HepG2 (cell line): Measurements from ENCODE around the gene MEI1. TPM values are rescaled to one million over a fixed set of nuclear protein-coding genes. Genes with fewer than 3 reads are reported as not detected.

Experiments
- AKAP8 ChIP-seq: sonication (generic); formaldehyde crosslinking; IDR thresholded peaks from 2 replicates; pipeline ENCODE4 v1.5.1; 2020; ENCODE audit warnings: mild to moderate bottlenecking, missing genetic modification reagents
- DZIP1 ChIP-seq: sonication (generic); formaldehyde crosslinking; IDR thresholded peaks from 2 replicates; pipeline ENCODE4 v1.5.0; 2020; ENCODE audit warnings: mild to moderate bottlenecking, missing genetic modification reagents
- EEA1 ChIP-seq: sonication (generic); formaldehyde crosslinking; IDR thresholded peaks from 2 replicates; pipeline ENCODE4 v1.5.1; 2020; ENCODE audit warnings: mild to moderate bottlenecking, missing genetic modification reagents, borderline replicate concordance
- GABPA ChIP-seq, 2 experiments: IDR thresholded peaks; 2 replicates each; pipeline ENCODE4 v1.6.1; 2011 to 2016; ENCODE audit warnings: low read depth in 2 of 2, low read length in 1 of 2, missing biosample characterization in 1 of 2, missing genetic modification characterization in 1 of 2
- IRX3 ChIP-seq: sonication (generic); formaldehyde crosslinking; IDR thresholded peaks from 2 replicates; pipeline ENCODE4 v1.8.1; 2023; ENCODE audit warnings: mild to moderate bottlenecking, low read depth, missing genetic modification reagents, borderline replicate concordance
- KLF15 ChIP-seq: sonication (generic); formaldehyde crosslinking; IDR thresholded peaks from 2 replicates; pipeline ENCODE4 v1.8.1; 2023; ENCODE audit warnings: borderline replicate concordance, mild to moderate bottlenecking, inconsistent platforms, missing genetic modification reagents, mixed read lengths
- KLF6 ChIP-seq: IDR thresholded peaks from 2 replicates; pipeline ENCODE4 v1.8.0; 2016; ENCODE audit warnings: missing biosample characterization, missing genetic modification reagents
- PAX8 ChIP-seq: sonication (generic); formaldehyde crosslinking; IDR thresholded peaks from 2 replicates; pipeline ENCODE4 v1.8.0; 2022; ENCODE audit warnings: mild to moderate bottlenecking, missing genetic modification reagents, borderline replicate concordance
- RFXANK ChIP-seq: IDR thresholded peaks from 2 replicates; pipeline ENCODE4 v1.6.1; 2016
- SMAD9 ChIP-seq: sonication (generic); formaldehyde crosslinking; IDR thresholded peaks from 2 replicates; pipeline ENCODE4 v1.5.1; 2020; ENCODE audit warnings: mild to moderate bottlenecking, missing genetic modification reagents
- TRIM24 ChIP-seq: sonication (generic); formaldehyde crosslinking; IDR thresholded peaks from 2 replicates; pipeline ENCODE4 v1.8.0; 2022; ENCODE audit warnings: mild to moderate bottlenecking, missing genetic modification reagents
- ZNF124 ChIP-seq: sonication (generic); formaldehyde crosslinking; IDR thresholded peaks from 2 replicates; pipeline ENCODE4 v1.4.0; 2020; ENCODE audit warnings: missing genetic modification reagents
- ZNF570 ChIP-seq: sonication (generic); formaldehyde crosslinking; IDR thresholded peaks from 2 replicates; pipeline ENCODE4 v1.4.0; 2020; ENCODE audit warnings: mild to moderate bottlenecking, missing genetic modification reagents, borderline replicate concordance
- ZNF580 ChIP-seq: IDR thresholded peaks from 2 replicates; pipeline ENCODE4 v1.6.1; 2016; ENCODE audit warnings: low read depth, borderline replicate concordance
- ZNF652 ChIP-seq: IDR thresholded peaks from 2 replicates; pipeline ENCODE4 v1.6.1; 2016; ENCODE audit warnings: low read depth, borderline replicate concordance
- ZNF709 ChIP-seq: sonication (generic); formaldehyde crosslinking; IDR thresholded peaks from 2 replicates; pipeline ENCODE4 v1.5.0; 2020; ENCODE audit warnings: mild to moderate bottlenecking, missing genetic modification reagents
- ZNF737 ChIP-seq: sonication (generic); formaldehyde crosslinking; IDR thresholded peaks from 2 replicates; pipeline ENCODE4 v1.5.0; 2020; ENCODE audit warnings: missing genetic modification reagents, mild to moderate bottlenecking, borderline replicate concordance
- ZNF768 ChIP-seq: sonication (generic); formaldehyde crosslinking; IDR thresholded peaks from 2 replicates; pipeline ENCODE4 v1.4.0; 2020; ENCODE audit warnings: missing genetic modification reagents
- ZSCAN29 ChIP-seq: sonication (generic); formaldehyde crosslinking; conservative IDR thresholded peaks from 2 replicates; pipeline ENCODE4 v1.4.0; 2020; ENCODE audit warnings: mild to moderate bottlenecking, missing genetic modification reagents
- polyA plus RNA-seq, 8 experiments: library from polyadenylated mRNA; depleted of rRNA in 3 of 8; stranded (reverse) in 7 of 8; unstranded in 1 of 8; fragments of >200 nt; fragmentation: Illumina TruSeq in 4 of 8; extraction: Trizol in 4 of 8; gene quantifications; 2 replicates each; pipeline versions ENCODE4 v1.2.1 to v1.2.3, GENCODE V29; 2011 to 2016; ENCODE audit warnings: low read depth in 4 of 8, missing spikeins in 1 of 8, mixed read lengths in 1 of 8; ENCODE audit not compliant: insufficient read depth in 1 of 8
- total RNA-seq, 5 experiments: library from RNA; depleted of rRNA; stranded (reverse); fragments of >200 nt; fragmentation: Illumina TruSeq; extraction: Trizol; gene quantifications; 2 replicates each; pipeline ENCODE4 v1.2.3, GENCODE V29; 2016; ENCODE audit warnings: low read depth in 1 of 5
- TF ChIP-seq, protein P1 (sequence below): sonication (generic); formaldehyde crosslinking; IDR thresholded peaks from 2 replicates; pipeline ENCODE4 v1.8.1; 2023; ENCODE audit warnings: mild to moderate bottlenecking, missing genetic modification reagents
- TF ChIP-seq, protein P2 (sequence below): sonication (generic); formaldehyde crosslinking; IDR thresholded peaks from 2 replicates; pipeline ENCODE4 v1.8.1; 2023; ENCODE audit warnings: missing genetic modification reagents, mild to moderate bottlenecking, borderline replicate concordance
- TF ChIP-seq, protein P3 (sequence below): IDR thresholded peaks from 2 replicates; pipeline ENCODE4 v1.6.1; 2018; ENCODE audit warnings: missing genetic modification reagents

Gene MEI1
- total and polyA plus RNA-seq, 2 of the 13 experiments (the other 11 are each of a cell fraction or from before 2014, with no cell fraction given): 0.75 to 1.9 TPM

DNA sequence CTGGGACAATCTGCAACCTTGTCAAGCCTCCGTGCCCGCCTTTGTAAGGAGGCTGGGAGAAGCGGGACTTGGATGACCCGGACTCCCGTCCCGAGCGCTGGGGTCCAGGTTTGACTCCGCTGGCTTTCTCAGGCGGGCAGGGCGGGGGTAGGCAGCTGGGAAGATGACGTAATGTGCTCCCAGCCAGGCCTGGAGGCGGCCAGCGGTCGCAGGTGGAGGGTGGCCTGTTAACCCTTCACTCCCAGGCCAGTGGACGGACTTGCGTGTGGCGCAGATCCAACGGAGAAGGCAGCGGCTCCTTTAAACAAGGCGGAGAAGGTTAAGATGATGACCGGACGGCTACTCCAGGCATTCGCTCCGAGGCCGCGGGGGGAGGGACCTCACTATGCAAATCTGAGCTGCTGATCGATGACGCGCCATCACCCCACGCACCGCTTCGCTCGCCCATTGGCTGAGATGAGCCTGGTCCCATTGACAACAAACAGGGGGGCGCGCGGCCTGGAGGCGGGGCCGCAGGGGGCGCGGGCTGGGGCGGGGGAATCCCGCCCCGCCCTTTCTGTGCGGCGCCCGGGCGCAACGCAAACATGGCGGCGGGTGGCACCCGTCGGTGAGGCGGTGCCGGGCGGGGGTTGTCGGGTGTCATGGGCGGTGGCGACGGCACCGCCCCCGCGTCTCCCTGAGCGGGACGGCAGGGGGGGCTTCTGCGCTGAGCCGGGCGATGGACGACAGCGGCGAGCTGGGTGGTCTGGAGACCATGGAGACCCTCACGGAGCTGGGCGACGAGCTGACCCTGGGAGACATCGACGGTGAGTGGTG, 133.5 kb downstream of the MEI1 start, which contains the start of gene SREBF2 (continued):
- TF ChIP-seq ZNF652 (peak; percentile 100), ZNF570 (CRISPR knock-in tag) (no peak), TRIM24 (no peak), SMAD9 (no peak), ZNF580 (peak; percentile 95), ZNF768 (CRISPR knock-in tag) (peak; percentile 28; the same call in 1 of the 2 replicates), KLF6 (CRISPR knock-in tag) (peak; percentile 69), IRX3 (CRISPR knock-in tag) (no peak; the same call in 1 of the 2 replicates), AKAP8 (CRISPR knock-in tag) (peak; percentile 97), KLF15 (CRISPR knock-in tag) (no peak; the same call in 1 of the 2 replicates), ZSCAN29 (CRISPR knock-in tag) (no peak), DZIP1 (CRISPR knock-in tag) (no peak), ZNF124 (CRISPR knock-in tag) (peak; percentile 81; the same call in 1 of the 2 replicates), GABPA (IDR thresholded peaks at IDR 0.05; ENCODE audit: low read depth, low read length) (no peak), GABPA (CRISPR knock-in tag; IDR thresholded peaks at IDR 0.05; ENCODE audit: low read depth) (no peak), ZNF737 (CRISPR knock-in tag) (no peak), PAX8 (CRISPR knock-in tag) (no peak), RFXANK (CRISPR knock-in tag) (peak; percentile 34), EEA1 (CRISPR knock-in tag) (no peak), ZNF709 (CRISPR knock-in tag) (peak; percentile 58; the same call in 1 of the 2 replicates)
- TF ChIP-seq, protein P1, sequence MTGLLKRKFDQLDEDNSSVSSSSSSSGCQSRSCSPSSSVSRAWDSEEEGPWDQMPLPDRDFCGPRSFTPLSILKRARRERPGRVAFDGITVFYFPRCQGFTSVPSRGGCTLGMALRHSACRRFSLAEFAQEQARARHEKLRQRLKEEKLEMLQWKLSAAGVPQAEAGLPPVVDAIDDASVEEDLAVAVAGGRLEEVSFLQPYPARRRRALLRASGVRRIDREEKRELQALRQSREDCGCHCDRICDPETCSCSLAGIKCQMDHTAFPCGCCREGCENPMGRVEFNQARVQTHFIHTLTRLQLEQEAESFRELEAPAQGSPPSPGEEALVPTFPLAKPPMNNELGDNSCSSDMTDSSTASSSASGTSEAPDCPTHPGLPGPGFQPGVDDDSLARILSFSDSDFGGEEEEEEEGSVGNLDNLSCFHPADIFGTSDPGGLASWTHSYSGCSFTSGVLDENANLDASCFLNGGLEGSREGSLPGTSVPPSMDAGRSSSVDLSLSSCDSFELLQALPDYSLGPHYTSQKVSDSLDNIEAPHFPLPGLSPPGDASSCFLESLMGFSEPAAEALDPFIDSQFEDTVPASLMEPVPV (CRISPR knock-in tag): peak; percentile 92
- TF ChIP-seq, protein P2, sequence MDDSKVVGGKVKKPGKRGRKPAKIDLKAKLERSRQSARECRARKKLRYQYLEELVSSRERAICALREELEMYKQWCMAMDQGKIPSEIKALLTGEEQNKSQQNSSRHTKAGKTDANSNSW (CRISPR knock-in tag): no peak
- TF ChIP-seq, protein P3, sequence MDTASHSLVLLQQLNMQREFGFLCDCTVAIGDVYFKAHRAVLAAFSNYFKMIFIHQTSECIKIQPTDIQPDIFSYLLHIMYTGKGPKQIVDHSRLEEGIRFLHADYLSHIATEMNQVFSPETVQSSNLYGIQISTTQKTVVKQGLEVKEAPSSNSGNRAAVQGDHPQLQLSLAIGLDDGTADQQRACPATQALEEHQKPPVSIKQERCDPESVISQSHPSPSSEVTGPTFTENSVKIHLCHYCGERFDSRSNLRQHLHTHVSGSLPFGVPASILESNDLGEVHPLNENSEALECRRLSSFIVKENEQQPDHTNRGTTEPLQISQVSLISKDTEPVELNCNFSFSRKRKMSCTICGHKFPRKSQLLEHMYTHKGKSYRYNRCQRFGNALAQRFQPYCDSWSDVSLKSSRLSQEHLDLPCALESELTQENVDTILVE (CRISPR knock-in tag): peak; percentile 38; the same call in 1 of the 2 replicates
